HepG2 (cell line): ENCODE data around the gene MAGED2. TPM values are rescaled to one million over a fixed set of nuclear protein-coding genes. Genes with fewer than 3 reads are reported as not detected.
"Not testable (repeated sequence)": the region's sequence is repeated elsewhere in the genome, so short reads cannot be mapped to it uniquely, and the experiment has no call there.

Experiments
- ATAC-seq: fragments of 200-7000 bp; cut with Tn5 transposase; 3 replicates; pipeline ENCODE4 v1.9.1; 2020; ENCODE audit warnings: mild to moderate bottlenecking, moderate library complexity
- BruUV-seq: library from RNA; stranded (reverse); fragments of 400-500 nt; replicated peaks from 2 replicates; lab custom pipeline; 2021; lab: Mats Ljungman, UMichigan
- CTCF ChIA-PET: fragments of 300-600 bp; formaldehyde crosslinking; extraction: SDS; loops from one replicate; lab custom pipeline; 2021; ENCODE audit warnings: low total read pairs, inconsistent platforms, low intra/inter-chr PET ratio; lab: Yijun Ruan, JAX
- POLR2A ChIA-PET: fragments of 350-600 bp; sonication (Branson Sonifier 250); formaldehyde crosslinking; loops from one replicate; lab custom pipeline; 2020; ENCODE audit warnings: antibody characterized with exemption, inconsistent platforms; lab: Yijun Ruan, JAX
- DNase-seq: peaks from one replicate; pipeline ENCODE4 v3.0.0-alpha.2; 2015; ENCODE audit warnings: low spot score
- FAIRE-seq: peaks from 3 replicates; lab custom pipeline; 2011; peaks lifted over from hg19 to GRCh38; lab: Jason Lieb, UNC
- H2AFZ ChIP-seq: one replicate; pipeline ENCODE4 v1.6.1; 2011; ENCODE audit warnings: low read length, inconsistent platforms
- H3K27ac ChIP-seq: fragments of 300-600 bp; 3 replicates; pipeline ENCODE4 v1.8.0; 2011; ENCODE audit warnings: mixed run types, mild to moderate bottlenecking, mixed read lengths, low read length, inconsistent platforms; ENCODE audit not compliant: insufficient read depth; ENCODE audit errors: extremely low read length
- H3K27me3 ChIP-seq, 2 experiments: fragments of 200-600 bp in 1 of 2; 2 replicates in 1 of 2; 3 replicates in 1 of 2; pipeline versions ENCODE4 v1.6.0 to v1.8.0; 2011; ENCODE audit warnings: low read length in 2 of 2, mild to moderate bottlenecking in 2 of 2, moderate library complexity in 2 of 2, inconsistent platforms in 1 of 2; ENCODE audit not compliant: insufficient read depth in 2 of 2, control insufficient read depth in 1 of 2
- H3K36me3 ChIP-seq, 2 experiments: fragments of 200-600 bp in 1 of 2; replicated peaks in 1 of 2; 2 replicates in 1 of 2; 3 replicates in 1 of 2; pipeline versions ENCODE4 v1.5.1 to v1.8.0; 2011; ENCODE audit warnings: low read length in 2 of 2, inconsistent platforms in 1 of 2; ENCODE audit not compliant: insufficient read depth in 2 of 2, control insufficient read depth in 1 of 2
- H3K4me1 ChIP-seq: 2 replicates; pipeline ENCODE4 v1.5.1; 2012; ENCODE audit warnings: low read length, inconsistent platforms; ENCODE audit not compliant: insufficient read depth
- H3K4me2 ChIP-seq: 2 replicates; pipeline ENCODE4 v1.6.0; 2011; ENCODE audit warnings: low read depth, low read length, inconsistent platforms
- H3K4me3 ChIP-seq, 3 experiments: fragments of 200-600 bp in 1 of 3; sonication (generic), shearing (Covaris generic) in 1 of 3; replicated peaks in 1 of 3; 2 replicates each; pipeline ENCODE4 v1.5.1; 2011 to 2016; ENCODE audit warnings: low read length in 3 of 3, inconsistent platforms in 2 of 3, low read depth in 2 of 3, mild to moderate bottlenecking in 2 of 3, control low read depth in 1 of 3, mixed read lengths in 1 of 3; ENCODE audit not compliant: insufficient read depth in 1 of 3
- H3K79me2 ChIP-seq: one replicate; pipeline ENCODE4 v1.6.1; 2011; ENCODE audit warnings: low read length, inconsistent platforms; ENCODE audit not compliant: insufficient read depth
- H3K9ac ChIP-seq: 2 replicates; pipeline ENCODE4 v1.6.0; 2011; ENCODE audit warnings: mild to moderate bottlenecking, low read depth, low read length, inconsistent platforms; ENCODE audit not compliant: insufficient read depth
- H3K9me3 ChIP-seq: 2 replicates; pipeline ENCODE4 v1.5.1; 2012; ENCODE audit warnings: mild to moderate bottlenecking, low read length
- H4K20me1 ChIP-seq: 2 replicates; pipeline ENCODE4 v1.6.0; 2011; ENCODE audit warnings: inconsistent platforms, mild to moderate bottlenecking, low read length, moderate library complexity; ENCODE audit not compliant: insufficient read depth
- CEBPZ ChIP-seq: IDR thresholded peaks from 2 replicates; pipeline ENCODE4 v1.6.1; 2012; ENCODE audit warnings: low read length, improper control_type of control experiment
- U2AF2 ChIP-seq: fragments of 200-400 bp; formaldehyde crosslinking; IDR thresholded peaks from 2 replicates; pipeline ENCODE4 v1.6.1; 2017; ENCODE audit warnings: low read depth, mild to moderate bottlenecking, low read length
- ZFP36L2 ChIP-seq: sonication (generic); formaldehyde crosslinking; IDR thresholded peaks from 2 replicates; pipeline ENCODE4 v1.4.0; 2020; ENCODE audit warnings: missing genetic modification reagents
- ZNF512 ChIP-seq: sonication (generic); formaldehyde crosslinking; IDR thresholded peaks from 2 replicates; pipeline ENCODE4 v1.4.0; 2020; ENCODE audit warnings: mild to moderate bottlenecking, missing genetic modification reagents
- ZNF674 ChIP-seq: sonication (generic); formaldehyde crosslinking; IDR thresholded peaks from 2 replicates; pipeline ENCODE4 v1.5.0; 2020; ENCODE audit warnings: low read depth, mild to moderate bottlenecking, missing genetic modification reagents
- ZNF839 ChIP-seq: sonication (generic); formaldehyde crosslinking; IDR thresholded peaks from 2 replicates; pipeline ENCODE4 v1.4.0; 2020; ENCODE audit warnings: missing genetic modification reagents, mild to moderate bottlenecking, borderline replicate concordance
- WGBS: methylation state at CpG from one replicate; pipeline ENCODE4 v1.1.6; 2017; ENCODE audit warnings: low lambda C conversion rate; 5-methylcytosine and 5-hydroxymethylcytosine counted together
- in situ Hi-C: cut with HindIII; loops from 2 replicates; pipeline ENCODE4 v1.10.0; 2017; ENCODE audit warnings: low pct_unique_long_range_greater_than_20kb; ENCODE audit not compliant: extremely low pct_ligation_motif_present
- intact Hi-C: fragments of 100-400 bp; cut with micrococcal nuclease; formaldehyde crosslinking; loops from one replicate; pipeline ENCODE4 v1.10.0; 2022; ENCODE audit not compliant: unreplicated experiment
- polyA plus RNA-seq, 8 experiments: library from polyadenylated mRNA; depleted of rRNA in 3 of 8; stranded (reverse) in 7 of 8; unstranded in 1 of 8; fragments of >200 nt; fragmentation: Illumina TruSeq in 4 of 8; extraction: Trizol in 4 of 8; gene quantifications; 2 replicates each; pipeline versions ENCODE4 v1.2.1 to v1.2.3, GENCODE V29; 2011 to 2016; ENCODE audit warnings: low read depth in 4 of 8, missing spikeins in 1 of 8, mixed read lengths in 1 of 8; ENCODE audit not compliant: insufficient read depth in 1 of 8
- total RNA-seq, 5 experiments: library from RNA; depleted of rRNA; stranded (reverse); fragments of >200 nt; fragmentation: Illumina TruSeq; extraction: Trizol; gene quantifications; 2 replicates each; pipeline ENCODE4 v1.2.3, GENCODE V29; 2016; ENCODE audit warnings: low read depth in 1 of 5

MAGED2 gene
- total and polyA plus RNA-seq, 2 of the 13 experiments (the other 11 are each of a cell fraction or from before 2014, with no cell fraction given) = 142 to 153 TPM

- TF ChIP-seq ZFP36L2 (CRISPR knock-in tag) (no peak), ZNF839 (CRISPR knock-in tag) (no peak), ZNF674 (no peak), CEBPZ (no peak), ZNF512 (CRISPR knock-in tag) (no peak), U2AF2 (no peak)
These were observed 35.5 kb downstream of the MAGED2 start (continued) for GRCh38 chrX:54843050-54843449.

- H3K4me1 ChIP-seq, CTCF ChIA-PET, H3K27me3 ChIP-seq, H3K9me3 ChIP-seq, intact Hi-C loops, ATAC-seq, H3K4me3 ChIP-seq, DNase-seq, H4K20me1 ChIP-seq, H3K27ac ChIP-seq, in situ Hi-C loops, FAIRE-seq, POLR2A ChIA-PET, H3K79me2 ChIP-seq, BruUV-seq, H3K36me3 ChIP-seq, H3K4me2 ChIP-seq, H2AFZ ChIP-seq, H3K9ac ChIP-seq: not testable (repeated sequence)
- 0% methylated on average over 2 of the region's 2 CpGs for WGBS
These were observed 40.2 kb downstream of the MAGED2 start for GRCh38 chrX:54847700-54848099.
